ENCODE results near the gene GLI3. TPM values are rescaled to one million over a fixed set of nuclear protein-coding genes. Genes with fewer than 3 reads are reported as not detected.

GLI3 gene
- total RNA-seq, 1 experiment from 2014 or later = 45.0 TPM

DNA sequence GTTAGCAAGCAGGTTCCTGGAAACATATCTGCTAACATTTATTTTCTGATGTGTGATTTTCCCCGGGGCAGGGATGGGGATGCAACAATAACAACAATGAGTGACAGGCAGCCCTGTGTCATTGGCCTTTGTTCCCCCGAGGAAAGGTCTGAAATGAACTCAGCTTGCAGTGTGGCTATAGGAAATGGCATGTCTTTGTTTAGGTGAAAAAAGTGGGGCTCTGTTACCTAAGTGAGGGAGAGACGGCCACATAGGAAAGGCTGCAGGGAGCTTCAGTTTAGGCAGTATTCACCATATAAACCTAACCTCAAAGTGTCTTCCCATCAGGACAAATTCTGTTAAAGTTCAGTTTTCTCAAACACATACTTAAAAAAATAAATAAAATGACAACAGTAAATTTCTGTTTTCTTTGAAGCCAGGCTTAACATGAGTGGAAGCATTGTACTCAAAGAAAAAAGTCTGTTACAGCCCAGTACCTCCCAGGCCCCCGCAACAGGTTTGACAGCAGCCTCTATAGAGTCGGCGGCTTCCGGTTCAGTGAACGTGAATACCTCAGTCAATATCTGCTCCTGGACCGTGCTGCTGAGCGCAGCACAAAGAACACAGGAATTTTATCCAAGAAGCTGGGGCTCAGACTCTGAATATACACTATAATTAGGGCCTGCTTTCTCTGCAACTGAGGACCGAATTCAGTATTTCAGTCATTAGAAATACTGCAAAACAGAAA, 168.3 kb downstream of the GLI3 start:
- H3K27ac ChIP-seq (ENCODE audit: insufficient read length, low read depth, low read length) = no peak overlapping the region
- H3K4me1 ChIP-seq (ENCODE audit: insufficient read depth, low read length) = peaks cover 11% of the 10 kb centered on the region; the same call in 1 of the 2 replicates
- no peak overlapping the region for H4K91ac ChIP-seq (ENCODE audit: insufficient read length, low read depth, low read length)
- H3K9ac ChIP-seq (ENCODE audit: extremely low read depth, insufficient read length, low read length) = no peak overlapping the region
- no peak overlapping the region for H2BK15ac ChIP-seq (ENCODE audit: low read depth, low read length)
- no peaks in the 10 kb centered on the region for H3K23me2 ChIP-seq (ENCODE audit: insufficient read length, low read depth, low read length, poor library complexity, severe bottlenecking)
- H2AFZ ChIP-seq (ENCODE audit: low read length) = no peak overlapping the region
- H2BK5ac ChIP-seq (ENCODE audit: insufficient read length, low read length) = no peak overlapping the region
- Mint-ChIP-seq H3K4me3 (no peak overlapping the region), H3K4me1 (peaks cover 60 to 62% of the 10 kb centered on the region in 2 experiments), H3K27me3 (ENCODE audit: low read depth) (no peaks in the 10 kb centered on the region; the same call in 1 of the 2 replicates), H3K36me3 (ENCODE audit: insufficient read depth in 1 of 3, low read depth in 3 of 3) (no peaks in the 10 kb centered on the region), H3K9me3 (no peaks in the 10 kb centered on the region), H3K27ac (peak overlapping the region in 2 of 3 experiments; percentile 68 to 93; a peak in 4 of 7 replicates)
- no peaks in the 10 kb centered on the region for H3K27me3 ChIP-seq (ENCODE audit: insufficient read depth, low read length)
- no peak overlapping the region for H4K5ac ChIP-seq (ENCODE audit: insufficient read length, low read depth, low read length)
- no CpG with 5 or more reads among the region's 11 CpGs for WGBS (ENCODE audit: extremely low coverage, insufficient read length, low lambda C conversion rate)
- no peak overlapping the region for H3K18ac ChIP-seq (ENCODE audit: insufficient read length, low read depth, low read length)
- H3K56ac ChIP-seq (ENCODE audit: insufficient read length, low read depth, low read length) = no peak overlapping the region
- H3K79me2 ChIP-seq (ENCODE audit: insufficient read depth, low read length) = no peaks in the 10 kb centered on the region
- no peak overlapping the region for H2BK20ac ChIP-seq (ENCODE audit: low read depth, low read length, poor library complexity, severe bottlenecking)
- no peaks in the 10 kb centered on the region for H3K9me3 ChIP-seq (ENCODE audit: control insufficient read depth, low read depth, low read length)
- H3K14ac ChIP-seq (ENCODE audit: insufficient read depth, low read length) = no peak overlapping the region
- no peak overlapping the region for H3K4me2 ChIP-seq (ENCODE audit: insufficient read depth, insufficient read length, low read length)
- H2BK120ac ChIP-seq (ENCODE audit: low read depth, low read length, poor library complexity, severe bottlenecking) = no peak overlapping the region
- H4K20me1 ChIP-seq (ENCODE audit: control insufficient read depth, insufficient read depth, insufficient read length) = no peaks in the 10 kb centered on the region
- TF ChIP-seq, protein P1, sequence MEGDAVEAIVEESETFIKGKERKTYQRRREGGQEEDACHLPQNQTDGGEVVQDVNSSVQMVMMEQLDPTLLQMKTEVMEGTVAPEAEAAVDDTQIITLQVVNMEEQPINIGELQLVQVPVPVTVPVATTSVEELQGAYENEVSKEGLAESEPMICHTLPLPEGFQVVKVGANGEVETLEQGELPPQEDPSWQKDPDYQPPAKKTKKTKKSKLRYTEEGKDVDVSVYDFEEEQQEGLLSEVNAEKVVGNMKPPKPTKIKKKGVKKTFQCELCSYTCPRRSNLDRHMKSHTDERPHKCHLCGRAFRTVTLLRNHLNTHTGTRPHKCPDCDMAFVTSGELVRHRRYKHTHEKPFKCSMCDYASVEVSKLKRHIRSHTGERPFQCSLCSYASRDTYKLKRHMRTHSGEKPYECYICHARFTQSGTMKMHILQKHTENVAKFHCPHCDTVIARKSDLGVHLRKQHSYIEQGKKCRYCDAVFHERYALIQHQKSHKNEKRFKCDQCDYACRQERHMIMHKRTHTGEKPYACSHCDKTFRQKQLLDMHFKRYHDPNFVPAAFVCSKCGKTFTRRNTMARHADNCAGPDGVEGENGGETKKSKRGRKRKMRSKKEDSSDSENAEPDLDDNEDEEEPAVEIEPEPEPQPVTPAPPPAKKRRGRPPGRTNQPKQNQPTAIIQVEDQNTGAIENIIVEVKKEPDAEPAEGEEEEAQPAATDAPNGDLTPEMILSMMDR (conservative IDR thresholded peaks at IDR 0.05) = no peak
- no peaks in the 10 kb centered on the region for H3K79me1 ChIP-seq (ENCODE audit: insufficient read depth, low read depth, low read length, poor library complexity, severe bottlenecking)
- no peak overlapping the region for H3T11ph ChIP-seq (ENCODE audit: low read length)
- H2AK5ac ChIP-seq (ENCODE audit: insufficient read length, low read length) = no peak overlapping the region
- no peak overlapping the region for H2BK12ac ChIP-seq (ENCODE audit: insufficient read length, low read depth, low read length)
- DNase-seq = no peak
- H3K23ac ChIP-seq (ENCODE audit: insufficient read length, low read depth, low read length) = no peak overlapping the region
- H4K8ac ChIP-seq (replicated peaks; ENCODE audit: insufficient read length, low read depth, low read length) = no peak overlapping the region
- H3K4ac ChIP-seq (ENCODE audit: low read depth, low read length) = no peak overlapping the region
